GM19455 (cell line): ENCODE results near the gene MKNK2.
A peak's percentile ranks its signal among the peaks of the same experiment; 100 is the strongest.

ENCODE experiments used
- ATAC-seq: cut with Tn5 transposase; IDR thresholded peaks from one replicate; pipeline ENCODE4 v1.9.1; 2021; ENCODE audit not compliant: unreplicated experiment

MKNK2 gene

DNA sequence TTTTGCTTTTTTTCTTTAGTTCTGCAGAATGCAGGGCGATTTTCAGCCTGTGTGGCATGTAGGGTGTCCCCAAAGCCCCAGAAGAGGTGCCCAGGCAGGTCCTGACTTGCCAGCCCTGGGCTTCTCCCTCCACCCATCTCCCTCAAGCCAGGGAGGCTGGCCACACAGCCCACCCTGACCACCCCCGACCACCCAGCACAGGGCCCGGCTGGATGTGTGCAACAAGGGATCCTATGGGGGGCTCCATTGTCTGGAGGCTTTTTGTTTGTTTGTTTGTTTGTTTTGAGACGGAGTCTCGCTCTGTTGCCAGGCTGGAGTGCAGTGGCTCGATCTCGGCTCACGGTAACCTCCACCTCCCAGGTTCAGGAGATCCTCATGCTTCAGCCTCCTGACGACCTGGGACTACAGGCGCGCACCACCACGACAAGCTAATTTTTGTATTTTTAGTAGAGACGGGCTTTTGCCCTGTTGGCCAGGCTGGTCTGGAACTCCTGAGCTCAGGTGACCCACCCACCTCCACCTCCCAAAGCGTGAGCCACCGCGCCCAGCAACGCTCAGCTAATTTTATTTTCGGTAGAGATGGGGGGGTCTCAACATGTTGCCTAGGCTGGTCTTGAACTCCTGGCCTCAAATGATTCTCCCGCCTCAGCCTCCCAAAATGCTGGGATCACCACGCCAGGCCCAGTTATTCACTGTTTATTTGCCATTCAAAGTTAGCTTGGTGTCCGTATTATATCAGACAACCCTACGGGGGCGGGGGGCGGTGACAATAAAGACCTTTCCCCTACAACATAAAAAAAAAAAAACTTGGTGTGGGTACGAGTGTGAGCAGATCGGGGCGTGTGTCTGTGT is 7.8 kb upstream of the MKNK2 start:
- no peak for ATAC-seq

DNA sequence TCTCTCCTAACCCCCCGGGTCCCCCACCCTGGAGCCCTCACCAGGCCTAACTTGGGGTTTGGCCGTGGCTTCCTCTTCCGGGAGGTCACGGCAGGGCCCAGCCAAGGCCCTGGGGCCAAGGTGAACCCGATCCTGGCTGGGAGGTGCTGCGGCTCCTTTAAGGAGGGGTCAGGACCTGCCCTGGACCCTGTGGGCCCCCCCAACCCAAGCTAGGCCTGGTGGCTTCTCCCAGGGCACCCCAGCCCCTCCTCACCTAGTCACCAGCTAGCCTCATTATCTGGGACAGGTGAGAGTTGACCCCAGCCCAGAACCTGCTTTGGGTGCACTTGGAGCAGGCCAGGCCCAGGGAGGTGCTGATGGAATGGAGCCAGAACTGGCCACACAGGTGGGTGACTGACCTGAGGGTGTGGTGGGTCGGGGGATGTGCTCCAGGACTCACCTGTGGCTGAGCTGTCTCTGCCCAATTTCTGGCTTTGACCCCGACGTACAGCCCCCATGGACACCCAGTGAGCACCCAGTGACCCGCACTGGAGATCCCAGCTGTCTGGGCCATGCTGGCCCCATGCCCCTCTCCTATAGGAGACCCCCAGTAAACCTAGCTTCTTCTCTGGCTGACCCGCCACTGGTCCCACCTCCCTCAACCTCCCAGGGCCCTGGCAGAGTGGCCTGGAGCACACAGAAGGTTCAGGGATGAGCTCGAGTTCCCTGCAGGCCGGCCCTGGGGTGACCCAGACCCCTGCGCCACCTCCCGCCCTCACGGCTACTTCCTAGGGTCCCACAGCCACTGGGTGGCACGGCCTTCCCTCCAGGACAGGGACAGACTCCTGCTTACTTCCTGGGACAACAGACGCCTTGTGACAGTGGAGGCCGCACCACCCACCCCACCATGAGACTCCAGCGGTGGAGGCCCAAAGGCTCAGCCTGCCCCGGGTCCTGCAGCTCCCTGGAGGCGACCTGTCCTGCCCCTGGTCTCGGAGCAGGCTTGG is 6.7 kb upstream of the MKNK2 start:
- no peak for ATAC-seq

- no peak for ATAC-seq
Measured at GRCh38 chr19:2056837-2057192, 5.8 kb upstream of the MKNK2 start.

DNA sequence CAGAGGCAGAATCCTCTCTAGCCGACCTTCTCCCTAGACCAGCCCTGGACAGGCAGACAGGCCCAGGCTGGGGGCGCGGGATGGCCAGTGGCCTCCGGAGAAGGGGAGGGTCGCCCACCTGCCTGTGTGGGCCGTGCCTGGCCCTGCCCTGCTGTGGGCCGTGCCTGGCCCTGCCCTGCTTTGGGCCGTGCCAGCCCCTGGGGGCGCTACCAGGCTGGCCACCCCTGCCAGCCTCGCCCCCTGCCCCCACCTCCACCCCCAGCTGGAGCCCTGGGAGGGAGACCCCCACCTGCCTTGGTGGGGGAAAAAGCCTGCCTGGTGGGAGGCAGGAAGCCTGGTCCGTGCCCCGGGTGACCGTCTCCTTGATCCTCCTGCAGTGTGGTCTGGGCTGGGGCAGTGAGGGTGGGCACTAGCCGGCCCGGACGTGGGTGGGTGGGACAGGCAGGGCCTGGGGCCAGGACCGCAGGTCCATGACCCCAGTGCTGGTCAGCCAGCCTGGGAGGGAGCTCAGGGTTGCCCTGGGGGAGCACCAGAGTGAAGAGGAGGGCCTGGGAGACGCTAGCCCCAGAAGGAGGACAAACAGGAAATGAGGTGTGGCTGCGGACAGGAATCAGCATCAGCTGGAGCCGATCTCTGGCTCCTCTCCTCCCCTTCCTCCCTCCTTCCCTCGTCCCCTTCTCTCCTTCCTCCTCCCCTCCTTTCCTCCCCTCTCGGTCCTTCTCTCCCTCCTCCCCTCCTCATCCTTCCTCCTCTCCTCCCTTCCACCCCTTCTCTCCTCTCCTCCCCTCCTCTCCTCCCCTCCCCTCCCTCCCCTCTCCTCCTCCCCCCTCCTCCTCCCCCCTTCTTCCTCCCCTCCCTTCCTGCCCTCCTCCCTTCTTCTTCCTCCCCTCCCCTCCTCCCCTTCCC is 5.1 kb upstream of the MKNK2 start:
- no peak for ATAC-seq

- no peak for ATAC-seq
Measured at GRCh38 chr19:2054763-2055162, 3.7 kb upstream of the MKNK2 start.

- no peak for ATAC-seq
Measured at GRCh38 chr19:2053601-2054389, 2.8 kb upstream of the MKNK2 start.

DNA sequence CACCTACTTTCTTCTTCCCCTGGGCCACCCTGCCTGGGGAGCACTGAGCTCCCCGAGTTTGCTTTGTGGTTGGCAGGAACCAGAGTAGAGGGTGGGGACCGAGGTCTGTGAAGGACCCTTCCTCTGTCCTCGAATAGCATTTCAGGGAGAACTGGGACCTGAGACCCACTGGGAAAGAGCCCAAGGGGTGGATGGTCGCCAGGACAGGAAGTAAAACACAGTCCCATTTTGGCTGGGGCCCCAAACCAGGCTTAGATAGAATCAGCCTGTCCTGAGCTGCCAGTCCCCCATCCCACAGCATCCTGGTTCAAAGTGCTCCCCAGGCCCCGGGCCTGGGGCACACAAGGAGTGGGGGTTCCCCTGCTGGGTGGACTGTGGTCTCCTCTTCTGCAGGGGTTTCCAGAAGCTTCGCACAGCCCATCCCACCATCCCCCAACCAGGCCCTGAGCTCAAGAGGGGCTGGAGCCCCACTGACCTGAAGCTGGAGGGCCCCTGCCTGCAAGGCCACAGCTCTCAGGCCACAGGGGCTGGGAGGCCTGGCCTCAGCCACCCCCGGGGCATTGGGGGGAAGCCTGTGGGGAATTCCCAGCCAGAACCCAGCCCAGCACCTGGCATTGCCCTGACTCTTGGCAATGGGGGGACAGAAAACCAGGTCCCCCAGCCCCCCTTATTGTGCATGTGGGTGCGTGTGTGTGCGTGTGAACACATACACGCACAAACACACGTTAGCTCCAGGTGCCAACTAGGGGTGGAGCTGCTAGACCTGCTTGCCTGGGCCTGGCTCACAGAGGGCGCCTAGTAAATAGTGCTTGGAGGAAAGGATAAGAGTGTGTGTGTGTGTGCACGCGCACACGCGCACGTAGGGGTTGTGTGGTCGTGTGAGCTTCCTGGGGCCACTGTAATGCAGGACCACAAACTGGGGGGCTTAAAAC is 995 bp upstream of the MKNK2 start:
- peak; percentile 0 for ATAC-seq

DNA sequence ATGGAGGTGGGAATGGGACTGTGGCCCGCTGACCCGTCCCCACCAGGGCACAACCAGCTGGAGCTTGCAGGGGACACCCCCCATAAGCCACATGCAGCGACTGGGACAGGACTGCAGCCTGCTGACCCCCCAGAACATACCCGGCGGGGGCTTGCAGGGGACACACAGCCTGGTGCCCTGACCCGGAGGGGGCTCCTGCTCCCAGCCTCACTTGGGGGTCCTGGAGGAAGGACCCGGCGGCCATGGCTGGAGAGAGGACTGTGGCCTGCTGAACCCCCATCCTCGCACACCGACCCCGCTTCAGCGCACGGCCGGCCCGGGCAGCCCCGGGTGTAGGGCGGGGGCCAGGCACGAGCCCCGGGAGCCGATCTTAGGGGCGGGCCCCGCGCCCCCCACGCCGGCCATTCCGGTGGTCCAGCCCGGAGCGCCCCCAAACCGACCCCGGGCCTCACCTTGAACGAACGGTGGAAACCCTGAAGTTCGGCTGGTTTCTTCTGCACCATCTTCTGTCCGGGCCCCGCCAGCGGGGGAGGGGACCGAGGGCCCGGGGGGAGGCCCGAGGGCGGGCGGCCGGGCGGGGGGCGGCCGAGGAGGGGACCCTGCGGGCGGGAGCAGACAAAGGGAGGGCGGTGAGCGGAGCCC is 574 bp downstream of the MKNK2 start:
- ATAC-seq = peak; percentile 7

- ATAC-seq = peak; percentile 2
Measured at GRCh38 chr19:2049741-2050348, 1.2 kb downstream of the MKNK2 start.

DNA sequence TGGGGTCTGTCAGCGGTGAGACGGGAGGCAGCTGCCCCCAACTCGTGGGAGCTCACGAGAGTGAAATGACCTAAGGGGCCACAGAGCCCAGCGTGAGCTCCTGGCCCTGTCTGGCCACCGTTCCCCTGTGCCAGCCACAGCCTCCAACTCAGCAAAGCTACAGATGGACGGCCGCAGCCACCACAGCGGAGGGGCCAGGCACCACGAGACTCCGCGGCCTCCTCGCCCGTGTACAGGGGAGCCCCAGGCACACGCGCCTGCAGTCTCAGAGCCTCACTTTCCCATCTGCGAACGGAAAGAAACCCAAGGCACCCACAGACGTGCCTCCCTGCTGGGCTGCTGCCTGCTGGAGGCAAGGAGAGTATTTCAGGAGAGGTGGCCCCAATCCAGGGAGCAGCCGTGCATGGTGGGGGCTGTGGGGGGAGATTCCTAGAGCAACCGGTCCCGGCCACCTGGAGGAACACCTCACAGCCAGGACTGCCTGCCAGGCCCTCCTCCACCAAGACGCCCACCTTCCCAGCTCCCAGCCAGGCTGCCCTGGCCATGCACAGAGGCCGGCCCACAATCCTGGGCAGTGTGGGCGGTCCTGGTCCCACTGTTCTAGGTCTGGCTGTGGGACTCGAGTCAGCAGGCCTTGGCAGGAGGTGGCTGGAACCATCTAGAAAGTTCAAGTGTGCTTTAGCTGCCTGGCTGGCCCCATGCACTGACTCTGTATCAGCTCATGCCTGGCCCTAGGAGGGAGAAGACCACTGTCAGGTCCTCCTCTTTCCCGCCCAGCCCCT is 1.9 kb downstream of the MKNK2 start:
- ATAC-seq = no peak

DNA sequence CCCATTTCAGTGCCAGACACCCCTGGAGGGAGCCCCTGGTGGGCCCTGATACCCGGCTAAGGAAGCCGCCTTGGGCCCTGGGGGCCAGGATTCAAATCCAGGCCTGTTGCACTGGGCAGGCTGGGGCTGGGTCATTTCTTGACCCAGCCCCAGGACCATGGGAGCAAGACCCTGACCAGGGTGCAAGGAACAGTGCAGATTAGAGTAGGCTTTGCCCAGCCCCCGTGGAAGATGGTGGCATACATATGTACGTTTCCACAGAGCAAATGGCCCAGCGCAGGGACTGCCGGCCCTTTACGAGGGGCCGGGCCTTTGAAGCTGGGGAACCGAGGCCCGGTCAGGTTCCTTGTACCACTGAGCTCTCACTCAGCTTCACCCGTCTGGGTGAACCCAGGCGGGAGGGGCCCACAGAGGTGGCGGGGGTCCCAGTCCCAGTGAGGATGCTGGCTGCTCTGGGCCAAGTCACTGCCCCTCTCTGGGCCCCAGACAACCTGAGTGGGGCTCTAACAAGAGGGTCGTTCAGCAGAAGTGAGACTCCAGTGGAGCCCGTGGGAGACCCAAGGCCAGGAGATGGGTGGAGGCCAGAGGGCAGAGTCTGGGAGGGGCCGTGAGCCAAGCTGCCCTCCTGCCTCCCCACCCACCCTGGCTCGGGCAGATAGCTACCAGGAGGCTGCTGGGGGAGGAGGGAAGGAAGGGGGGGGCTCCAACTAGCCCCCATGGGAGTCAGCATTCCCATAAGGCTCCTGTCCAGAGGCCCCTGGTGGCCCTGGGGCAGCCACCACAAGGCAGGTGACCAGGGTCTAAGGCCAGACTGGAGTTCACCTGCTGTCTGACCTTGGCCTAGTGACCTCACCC is 2.7 kb downstream of the MKNK2 start:
- no peak for ATAC-seq

DNA sequence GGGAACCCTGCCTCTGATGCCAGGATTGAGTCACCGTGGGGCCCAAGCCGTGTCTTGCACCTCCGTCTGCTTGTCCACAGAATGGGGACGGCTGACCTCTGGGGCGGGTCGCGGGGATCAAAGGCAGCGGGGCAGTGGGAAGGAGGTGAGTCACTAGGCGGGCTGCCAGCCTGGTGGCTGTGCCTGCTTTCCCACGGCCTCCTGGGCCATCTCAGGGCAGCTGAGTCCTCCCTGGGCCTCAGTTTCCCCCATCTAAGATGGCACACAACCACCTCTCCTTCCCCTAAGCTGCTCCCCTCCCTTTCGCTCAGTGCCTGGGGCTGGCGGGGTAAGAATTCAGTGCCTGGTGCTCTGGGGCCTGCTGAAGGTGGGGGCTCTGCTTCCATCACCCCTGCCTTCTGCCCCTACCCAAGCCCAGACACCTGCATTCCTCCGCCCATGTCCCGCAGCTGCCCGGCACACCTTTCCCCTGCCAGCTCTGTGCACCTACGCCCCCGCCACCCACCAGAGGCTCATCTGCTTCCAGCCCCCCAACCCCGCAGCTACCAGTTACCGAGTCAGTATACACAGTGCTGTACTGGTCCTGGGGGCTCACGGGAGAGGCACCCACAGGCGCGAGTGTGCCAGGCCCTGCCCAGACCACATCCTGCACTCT is 3.5 kb downstream of the MKNK2 start:
- ATAC-seq = no peak

DNA sequence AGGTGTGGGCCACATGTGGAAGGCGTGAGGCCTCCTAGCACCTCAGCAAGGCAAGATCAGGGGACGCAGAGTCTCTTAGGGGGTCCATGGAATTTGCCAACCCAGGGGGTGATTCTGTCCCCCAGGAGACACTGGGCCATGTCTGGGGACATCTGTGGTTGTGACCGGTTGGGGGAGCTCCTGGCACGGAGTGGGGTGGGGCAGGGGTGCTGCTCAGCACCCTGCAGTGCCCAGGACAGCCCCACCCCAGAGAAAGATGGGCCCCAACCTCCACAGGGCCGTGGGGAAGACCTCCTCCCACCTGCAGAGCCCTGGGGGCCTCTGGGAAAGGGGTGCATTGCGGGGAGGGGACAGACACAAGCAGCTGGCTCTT is 4.0 kb downstream of the MKNK2 start:
- ATAC-seq = no peak

DNA sequence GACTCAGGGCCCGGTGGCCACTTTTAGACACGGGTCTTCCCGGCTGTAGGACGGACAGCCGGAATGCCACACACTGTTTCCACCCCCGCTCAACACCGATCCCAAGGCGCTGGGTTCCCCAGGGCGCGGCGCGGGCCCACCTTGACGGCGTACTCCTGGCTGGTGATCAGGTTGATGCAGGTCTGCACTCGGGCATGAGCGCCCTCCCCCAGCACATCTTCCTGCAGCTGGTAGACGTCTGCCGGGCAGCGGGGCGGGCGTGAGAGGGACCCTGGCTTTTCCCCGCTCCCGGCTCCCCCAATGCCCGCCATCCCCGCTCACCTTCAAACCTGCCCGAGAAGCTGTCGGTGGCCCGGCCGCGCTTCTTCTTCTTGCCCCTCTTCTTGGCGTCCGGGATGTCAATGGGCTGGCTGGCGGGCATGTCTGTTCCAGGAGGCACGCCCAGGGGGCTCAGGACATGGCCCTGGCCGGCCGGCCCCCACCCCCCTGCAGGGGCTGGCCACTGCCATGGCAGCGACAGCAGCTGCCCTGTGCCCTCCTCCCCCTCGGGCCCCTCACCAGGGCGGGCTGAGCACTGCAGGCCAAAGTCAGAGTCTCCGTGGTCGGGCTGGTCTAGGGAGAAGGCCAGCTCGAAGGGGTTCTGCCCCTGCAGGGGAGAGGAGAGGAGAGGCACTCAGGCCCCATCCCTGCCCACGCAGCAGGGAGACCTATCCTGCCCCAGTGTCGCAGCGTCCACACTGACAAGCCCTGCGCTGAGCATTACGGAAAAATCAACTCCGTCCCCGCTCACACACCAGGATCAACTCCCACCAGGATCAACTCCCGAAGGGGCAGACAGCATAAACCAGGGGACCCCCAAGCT is 4.8 kb downstream of the MKNK2 start:
- no peak for ATAC-seq

DNA sequence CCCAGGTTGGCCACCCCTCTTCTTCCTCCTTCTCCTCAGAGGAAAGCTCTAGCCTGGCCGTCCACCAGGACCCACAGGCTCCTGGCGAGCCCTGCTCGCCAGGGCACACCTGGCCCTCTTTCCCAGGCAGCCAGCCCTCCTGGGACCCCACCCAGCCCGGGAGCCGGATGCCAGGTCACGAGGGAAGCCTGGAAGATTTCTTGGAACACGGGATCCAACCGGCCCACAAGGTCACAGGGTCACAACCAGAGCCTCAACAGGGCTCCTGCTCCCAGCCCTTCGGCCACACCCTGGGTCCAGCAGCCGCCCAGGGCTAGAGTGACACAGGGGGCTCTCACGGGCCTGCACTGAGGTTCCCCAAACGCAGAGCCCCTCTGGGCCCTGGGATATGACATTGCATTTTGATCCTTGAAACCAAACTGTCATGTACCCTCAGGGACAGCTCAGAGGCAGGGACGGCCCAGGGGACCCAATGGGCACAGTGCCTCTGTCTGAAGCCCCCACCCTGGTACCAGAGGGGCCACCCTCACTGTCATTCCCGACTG is 5.5 kb downstream of the MKNK2 start:
- ATAC-seq = no peak
